Activated gamma-delta T cell treated with anti-CD3 and anti-CD28 coated beads, Interleukin-2, amount 50 U/mL, for 16 hours (primary cell): ENCODE data around the gene ATRNL1.
"Not testable (repeated sequence)": the region's sequence is repeated elsewhere in the genome, so short reads cannot be mapped to it uniquely, and the experiment has no call there.

ENCODE experiments used
- DNase-seq: peaks from one replicate; pipeline ENCODE4 v3.0.0-alpha.2; 2020; ENCODE audit warnings: low read depth

ATRNL1 gene

DNA sequence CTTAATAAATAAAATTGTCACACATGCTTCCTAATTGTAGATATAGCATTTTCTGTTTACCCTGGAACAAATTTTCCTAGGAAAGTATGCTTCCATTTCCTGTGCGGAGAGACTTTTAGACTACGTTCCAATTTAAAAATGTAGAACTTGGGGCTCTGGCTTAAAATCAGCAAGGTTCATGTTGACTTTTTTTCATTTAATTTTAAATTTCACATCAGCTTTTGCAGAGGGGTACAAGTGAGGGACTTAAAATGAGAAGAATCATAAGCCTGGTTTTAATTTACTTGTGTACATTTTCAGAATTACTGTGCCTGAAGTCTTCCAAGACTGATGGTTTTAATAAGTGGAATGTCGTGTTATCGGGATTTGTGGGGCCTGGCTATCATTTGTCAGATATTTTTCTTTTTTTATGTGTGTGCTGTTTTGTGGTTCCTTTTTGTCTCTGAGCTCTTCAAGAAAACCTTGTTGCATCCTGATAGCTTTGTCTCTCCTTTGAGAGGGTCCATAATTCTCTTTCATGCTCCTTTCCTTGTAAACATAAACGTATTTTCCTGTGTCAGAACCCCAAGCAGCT, 8.8 kb upstream of the ATRNL1 start:
- DNase-seq: no peak

DNA sequence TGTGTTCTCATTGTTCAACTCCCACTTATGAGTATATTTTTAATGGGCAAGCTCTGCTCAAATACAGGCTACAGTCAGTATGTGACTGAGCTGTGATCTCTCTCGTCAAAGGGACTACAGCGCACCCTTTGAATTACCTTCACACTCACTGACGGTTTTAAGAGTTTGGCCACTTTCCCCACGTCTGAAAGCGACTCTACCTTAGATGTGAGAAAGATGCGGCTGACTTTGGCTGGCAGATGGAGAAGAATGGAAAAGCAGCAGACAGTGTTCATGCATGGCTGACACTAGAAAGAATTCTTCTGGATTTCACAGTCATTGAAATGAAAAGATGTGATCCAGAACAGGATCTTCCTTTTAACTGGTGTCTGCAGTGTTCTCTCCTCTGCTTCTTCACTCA, 2.0 kb upstream of the ATRNL1 start:
- no peak for DNase-seq

GRCh38 chr10:115092258-115092554, 959 bp upstream of the ATRNL1 start:
- DNase-seq: no peak

DNA sequence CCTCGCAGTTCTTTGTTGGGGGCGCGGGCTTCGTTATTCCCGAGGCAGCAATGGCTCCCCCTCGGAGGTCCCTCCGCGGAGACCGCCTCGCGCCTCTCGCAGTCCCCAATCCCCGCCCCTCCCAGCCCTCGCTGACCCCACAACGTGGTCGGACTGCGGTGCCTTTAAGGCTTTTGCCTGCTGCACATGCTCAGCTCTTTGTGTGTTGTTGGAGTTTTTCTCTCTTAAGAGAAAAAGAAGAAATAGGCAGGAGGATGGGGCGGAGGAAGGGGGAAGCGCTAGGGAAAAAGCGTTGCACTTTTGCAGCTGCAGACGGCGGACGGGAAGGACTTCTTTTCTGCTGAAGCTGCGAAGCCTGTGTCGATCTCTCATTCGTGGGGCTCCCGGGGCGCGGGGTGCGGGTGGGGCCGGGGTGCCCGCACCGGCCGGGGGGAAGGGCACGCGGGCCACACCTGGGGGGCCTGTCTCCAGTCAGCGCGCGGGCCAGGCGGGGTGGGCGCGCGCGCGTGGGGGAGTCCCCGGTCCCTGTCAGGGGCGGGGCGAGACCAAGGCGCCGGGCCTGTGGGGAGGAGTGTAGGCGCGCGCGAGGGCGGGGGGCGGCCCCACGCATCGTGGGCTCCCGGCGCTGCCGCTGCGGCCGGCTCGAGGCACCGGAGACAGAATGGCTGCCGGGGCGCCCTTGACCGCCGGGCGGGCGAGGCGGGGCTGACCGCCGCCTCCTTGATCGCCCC, 445 bp upstream of the ATRNL1 start:
- no peak for DNase-seq

DNA sequence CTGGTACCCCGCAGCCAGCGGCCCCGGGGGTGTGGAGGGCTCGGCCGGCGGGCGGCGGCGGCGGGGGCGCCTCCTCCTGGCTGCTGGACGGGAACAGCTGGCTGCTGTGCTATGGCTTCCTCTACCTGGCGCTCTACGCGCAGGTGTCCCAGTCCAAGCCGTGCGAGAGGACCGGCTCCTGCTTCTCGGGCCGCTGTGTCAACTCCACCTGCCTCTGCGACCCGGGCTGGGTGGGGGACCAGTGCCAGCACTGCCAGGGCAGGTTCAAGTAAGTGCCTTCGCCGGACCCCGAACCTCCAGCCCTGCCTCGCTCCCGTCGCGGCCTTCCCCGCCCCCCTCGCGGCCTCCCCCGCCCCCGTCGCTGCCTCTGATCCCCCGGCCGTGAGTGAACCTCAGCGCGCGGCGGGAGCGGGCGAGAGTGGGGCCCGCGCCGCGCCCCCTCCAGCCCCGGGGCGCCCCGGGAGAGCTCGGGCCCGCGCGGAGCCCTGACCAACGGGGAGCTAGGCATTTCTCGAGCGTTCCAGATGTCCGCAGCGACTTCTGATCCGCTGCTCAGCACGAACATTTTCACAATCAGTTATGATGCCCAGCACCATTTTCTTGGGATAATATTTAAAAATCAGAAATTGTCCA, 727 bp downstream of the ATRNL1 start:
- DNase-seq: no peak

- DNase-seq: no peak
Observed at GRCh38 chr10:115094416-115095140, 1.4 kb downstream of the ATRNL1 start.

- no peak for DNase-seq
Observed at GRCh38 chr10:115095758-115096157, 2.6 kb downstream of the ATRNL1 start.

GRCh38 chr10:115103700-115104099, 10.5 kb downstream of the ATRNL1 start:
- no peak for DNase-seq

DNA sequence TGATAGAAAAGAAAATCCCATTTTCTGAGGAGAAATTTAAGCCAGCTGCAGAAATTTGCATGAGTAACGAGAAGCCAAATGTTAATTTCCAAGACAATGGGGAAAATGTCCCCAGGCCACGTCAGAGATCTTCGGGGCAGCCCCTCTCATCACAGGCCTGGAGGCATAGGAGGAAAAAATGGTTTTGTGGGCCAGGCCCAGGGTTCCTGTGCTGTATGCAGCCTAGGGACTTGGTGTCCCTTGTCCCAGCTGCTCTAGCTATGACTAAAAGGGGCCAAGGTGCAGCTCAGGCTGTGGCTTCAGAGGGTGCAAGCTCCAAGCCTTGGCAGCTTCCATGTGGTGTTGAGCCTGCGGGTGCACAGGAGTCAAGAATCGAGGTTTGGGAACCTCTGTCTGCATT, 12.2 kb downstream of the ATRNL1 start:
- DNase-seq: not testable (repeated sequence)

GRCh38 chr10:115107830-115108229, 14.7 kb downstream of the ATRNL1 start:
- no peak for DNase-seq

DNA sequence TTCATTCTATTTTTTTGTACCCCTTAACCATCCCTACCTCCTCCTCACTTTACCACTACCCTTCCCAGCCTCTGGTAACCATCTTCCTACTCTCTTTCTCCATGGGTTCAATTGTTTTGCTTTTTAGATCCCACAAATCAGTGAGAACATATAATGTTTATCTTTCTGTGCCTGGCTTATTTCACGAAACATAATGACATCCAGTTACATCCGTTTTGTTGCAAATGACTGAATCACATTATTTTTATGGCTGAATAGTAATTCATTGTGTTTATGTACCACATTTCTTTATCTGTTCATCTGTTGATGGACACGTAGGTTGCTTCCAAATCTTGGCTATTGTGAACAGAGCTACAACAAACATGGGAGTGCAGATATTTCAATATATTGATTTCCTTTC, 24.1 kb downstream of the ATRNL1 start:
- no peak for DNase-seq

GRCh38 chr10:115118346-115118745, 25.2 kb downstream of the ATRNL1 start:
- DNase-seq: no peak

DNA sequence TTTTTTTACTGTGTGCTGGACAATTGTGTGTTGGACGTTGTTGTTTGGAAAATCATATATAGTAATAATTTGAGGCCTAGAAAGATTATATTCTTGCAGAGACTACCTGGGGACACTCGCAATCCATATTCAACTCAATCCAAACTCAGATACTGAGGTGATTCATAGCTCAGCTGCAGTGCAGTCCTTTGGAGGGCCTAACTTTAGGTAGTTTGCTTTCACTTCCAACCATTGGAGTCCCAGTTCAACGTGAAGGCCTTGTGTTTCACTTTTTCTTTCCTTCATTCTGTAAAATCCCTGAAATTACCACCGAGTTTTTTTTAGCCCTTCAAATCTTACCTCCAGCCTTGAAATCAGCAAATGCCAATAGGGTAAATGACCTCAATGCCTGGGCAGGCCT, 32.3 kb downstream of the ATRNL1 start:
- no peak for DNase-seq

- no peak for DNase-seq
Observed at GRCh38 chr10:115129752-115130151, 36.6 kb downstream of the ATRNL1 start.

- no peak for DNase-seq
Observed at GRCh38 chr10:115136616-115137015, 43.5 kb downstream of the ATRNL1 start.

DNA sequence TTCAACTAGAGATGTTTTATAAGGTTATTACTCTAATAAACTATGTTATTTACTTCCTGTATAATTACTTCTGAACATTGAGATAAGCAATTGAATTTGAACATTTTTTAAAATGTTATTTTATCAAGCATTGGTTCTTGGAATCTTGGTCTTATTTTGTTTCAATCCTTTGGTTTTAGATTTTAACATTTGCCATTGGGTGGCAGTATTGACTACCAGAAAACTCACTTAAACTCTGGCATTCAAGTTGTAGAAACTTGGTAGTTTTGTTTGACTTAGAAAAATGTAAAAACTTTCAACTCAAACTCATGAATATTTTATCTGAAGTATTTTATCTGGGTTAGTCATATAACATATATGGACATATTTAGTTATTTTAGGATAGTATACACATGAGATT, 48.1 kb downstream of the ATRNL1 start:
- DNase-seq: no peak

DNA sequence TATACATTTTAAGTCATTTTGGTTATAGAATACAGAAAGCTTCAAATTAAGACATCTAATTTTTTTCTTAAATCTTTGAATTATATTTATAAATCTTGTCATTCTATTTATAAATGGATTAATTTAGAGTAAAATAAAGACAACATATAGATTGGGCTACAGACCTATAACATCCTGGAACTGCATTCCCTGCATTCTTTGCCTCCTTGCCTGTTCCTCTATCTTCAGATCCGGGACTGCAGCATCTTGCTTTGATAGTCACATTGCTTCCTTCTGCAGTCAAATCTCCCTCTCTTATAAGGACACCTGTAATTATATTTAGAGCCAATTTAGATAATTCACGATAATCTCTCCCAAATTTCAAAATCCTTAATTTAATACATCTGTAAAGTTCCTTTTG, 64.2 kb downstream of the ATRNL1 start:
- DNase-seq: no peak

DNA sequence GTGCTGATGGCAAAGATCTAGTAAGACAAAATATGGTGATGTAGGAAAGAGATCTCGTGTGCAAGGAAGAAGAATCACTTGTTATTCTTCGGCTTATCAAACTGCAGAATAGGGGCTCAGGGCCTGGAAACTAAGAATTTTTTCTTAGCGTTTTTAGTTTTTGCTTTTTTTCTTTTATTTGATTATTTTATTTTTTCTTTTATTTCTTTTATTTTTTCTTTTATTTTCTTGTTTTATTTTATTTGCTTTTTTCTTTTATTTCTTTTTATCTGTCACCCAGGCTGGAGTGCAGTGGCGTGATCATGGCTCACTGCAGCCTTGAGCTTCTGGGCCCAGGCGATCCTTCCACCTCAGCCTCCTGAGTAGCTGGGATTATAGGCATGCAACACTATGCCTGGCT, 70.0 kb downstream of the ATRNL1 start:
- no peak for DNase-seq

GRCh38 chr10:115164220-115164619, 71.1 kb downstream of the ATRNL1 start:
- DNase-seq: no peak

DNA sequence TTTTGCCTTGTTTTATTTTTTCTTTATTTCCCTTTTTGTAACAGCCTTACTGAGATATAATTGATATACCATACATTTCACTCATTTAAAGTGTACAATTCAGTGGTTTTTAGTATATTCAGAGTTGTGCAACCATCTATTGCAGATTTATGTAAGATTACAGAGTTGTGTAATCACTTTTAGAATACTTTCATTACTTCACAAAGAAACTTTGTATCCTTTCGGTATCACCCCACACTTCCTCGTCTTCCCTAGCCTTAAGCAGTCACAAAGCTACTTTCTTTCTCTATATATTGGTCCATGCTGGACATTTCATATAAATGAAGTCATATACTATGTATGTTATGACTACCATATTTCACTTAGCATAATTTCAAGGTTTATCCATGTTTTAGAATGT, 74.6 kb downstream of the ATRNL1 start:
- no peak for DNase-seq

- no peak for DNase-seq
Observed at GRCh38 chr10:115171392-115171960, 78.3 kb downstream of the ATRNL1 start.

DNA sequence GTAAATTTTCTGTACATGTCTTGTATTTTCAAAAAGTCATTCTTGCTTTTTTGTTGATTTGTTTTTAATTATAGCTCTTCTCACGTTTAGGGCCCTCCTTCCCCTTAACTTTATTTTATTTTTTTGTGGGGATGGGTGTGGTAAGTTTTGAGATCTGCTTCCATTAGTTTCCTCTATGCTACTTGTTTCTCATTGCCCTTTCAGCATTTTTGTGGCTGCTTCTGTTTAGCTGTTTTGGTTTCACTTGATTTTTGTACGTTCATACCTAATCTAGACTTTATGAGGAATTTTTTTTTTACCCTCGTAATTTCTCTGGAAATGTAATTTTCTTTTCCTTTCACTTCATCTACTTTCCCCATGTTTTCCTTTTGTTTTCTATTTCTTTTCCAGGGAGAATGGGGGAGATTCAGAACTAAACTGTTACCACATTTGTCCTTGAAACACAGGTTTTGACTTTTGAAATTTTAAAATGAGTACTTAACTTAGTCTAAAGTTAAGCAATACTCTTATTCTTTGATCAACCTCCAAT, 80.8 kb downstream of the ATRNL1 start:
- no peak for DNase-seq

DNA sequence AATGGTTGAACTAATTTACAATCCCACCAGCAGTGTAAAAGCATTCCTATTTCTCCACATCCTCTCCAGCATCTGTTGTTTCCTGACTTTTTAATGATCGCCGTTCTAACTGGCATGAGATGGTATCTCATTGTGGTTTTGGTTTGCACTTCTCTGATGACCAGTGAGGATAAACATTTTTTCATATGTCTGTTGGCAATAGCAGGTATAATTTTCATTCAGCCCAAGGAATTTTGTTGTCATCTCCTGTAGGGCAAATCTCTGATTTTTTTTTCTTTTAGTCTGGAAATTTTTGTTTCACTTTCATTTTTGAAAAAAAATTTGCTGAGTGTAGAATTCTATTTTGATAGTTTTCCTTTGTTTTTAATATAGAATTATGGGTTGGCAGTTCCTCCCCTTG, 114.1 kb downstream of the ATRNL1 start:
- DNase-seq: not testable (repeated sequence)
